T-helper 1 cell (primary cell): ENCODE results near the gene FBXW5.

Source experiments
- DNase-seq, 5 donors: peaks; one replicate each; pipeline ENCODE4 v3.0.0-alpha.2; 2012 to 2020

FBXW5 gene

DNA sequence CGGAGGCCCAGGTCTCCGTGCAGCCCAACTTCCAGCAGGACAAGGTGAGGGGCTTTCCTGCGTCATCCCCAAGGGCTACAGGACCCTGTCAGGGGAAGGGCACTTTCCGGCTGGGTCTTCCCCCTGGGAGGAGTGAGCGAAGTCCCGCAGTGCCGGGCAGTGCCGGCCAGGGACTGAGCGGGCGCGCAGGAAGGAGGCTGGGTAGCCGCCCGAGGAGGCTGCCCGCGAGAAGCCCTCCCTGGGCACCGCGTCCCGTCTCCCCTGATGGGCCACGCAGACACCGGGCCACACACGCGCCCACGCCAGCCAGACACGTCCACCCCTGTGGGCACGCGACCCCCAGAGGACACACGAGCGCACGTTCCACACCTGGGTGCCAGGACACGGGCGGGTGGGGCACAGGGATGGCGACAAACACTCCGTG, 33.1 kb upstream of the FBXW5 start:
- DNase-seq: no peak

DNA sequence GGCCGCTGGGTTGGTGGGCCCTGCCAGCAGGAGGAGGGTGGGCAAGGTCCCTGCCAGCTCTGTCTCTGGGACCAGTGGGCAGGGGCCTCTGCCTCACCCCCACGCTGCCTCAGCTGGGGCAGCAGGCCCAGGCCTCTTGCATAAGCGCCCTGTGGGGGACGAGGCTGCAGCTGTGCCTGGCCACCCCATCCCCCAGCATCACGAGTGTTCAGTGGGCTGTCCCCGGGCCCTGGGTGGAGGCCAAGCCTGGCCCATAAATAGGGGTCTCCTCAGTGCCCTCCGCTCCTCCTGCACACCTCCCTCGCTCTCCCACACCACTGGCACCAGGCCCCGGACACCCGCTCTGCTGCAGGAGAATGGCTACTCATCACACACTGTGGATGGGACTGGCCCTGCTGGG, 32.7 kb upstream of the FBXW5 start, which contains the start of gene PTGDS:
TSS of gene PTGDS (plus strand) at position 282 of the 400 bp plus-strand sequence. CDS start at position 357, 75 bp downstream.
- no peak for DNase-seq

DNA sequence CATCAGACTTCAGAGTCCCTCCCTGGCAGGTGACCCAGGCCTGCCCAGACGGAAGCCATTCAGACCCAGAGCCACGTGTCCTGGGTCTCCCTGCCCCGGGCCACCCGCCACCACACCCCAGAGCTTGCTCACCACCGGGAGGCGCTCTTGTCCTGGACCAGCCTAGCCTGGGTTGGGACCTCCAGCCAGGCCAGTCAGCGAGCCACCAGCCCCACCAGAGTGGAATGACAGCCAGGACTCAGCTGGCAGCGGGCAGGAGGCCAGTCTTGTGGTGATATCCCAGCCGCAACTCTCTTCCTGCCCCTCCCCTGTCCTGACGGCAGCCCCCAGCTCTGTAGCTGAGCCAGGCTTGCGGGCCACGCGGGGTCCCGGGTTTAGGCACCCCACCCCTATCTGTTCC, 31.1 kb upstream of the FBXW5 start:
- DNase-seq: peak in 1 of 5 donors; percentile 30

DNA sequence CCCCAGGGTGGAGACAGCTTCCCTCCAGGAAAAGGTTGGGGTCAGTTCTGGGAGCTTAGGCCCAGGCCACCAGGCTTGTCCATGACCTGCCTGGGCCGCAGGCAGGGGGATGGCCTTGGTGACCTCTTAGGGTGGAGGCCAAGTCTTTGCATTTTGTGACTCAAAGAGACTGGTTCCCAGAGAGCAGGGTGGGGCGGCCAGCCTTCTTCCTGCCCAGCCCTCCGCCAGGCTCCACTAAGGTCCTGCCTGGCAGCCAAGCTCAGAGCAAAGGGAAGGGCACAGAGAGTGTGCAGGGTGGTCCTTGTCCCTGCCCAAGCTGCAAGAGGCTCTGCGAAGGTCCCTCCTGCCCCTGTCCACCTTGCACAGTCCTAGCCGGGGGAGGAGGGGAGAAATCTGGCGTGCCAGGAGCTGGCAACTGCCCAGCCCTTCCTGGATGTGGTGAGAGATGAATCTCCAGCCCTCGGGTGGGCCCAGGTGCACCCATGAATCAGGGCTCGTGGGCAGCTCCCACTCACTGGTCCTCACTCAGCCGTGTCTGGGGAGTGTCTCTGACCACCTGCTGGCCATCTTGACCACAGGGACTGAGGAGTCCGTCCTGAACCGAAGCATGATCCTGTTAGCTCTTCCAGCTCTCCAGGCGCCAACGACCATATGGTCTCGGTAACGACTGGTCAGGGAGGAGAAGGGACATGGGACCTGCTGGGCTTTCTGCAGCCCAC, 30.4 kb upstream of the FBXW5 start:
- peak in 1 of 5 donors; percentile 32 for DNase-seq

DNA sequence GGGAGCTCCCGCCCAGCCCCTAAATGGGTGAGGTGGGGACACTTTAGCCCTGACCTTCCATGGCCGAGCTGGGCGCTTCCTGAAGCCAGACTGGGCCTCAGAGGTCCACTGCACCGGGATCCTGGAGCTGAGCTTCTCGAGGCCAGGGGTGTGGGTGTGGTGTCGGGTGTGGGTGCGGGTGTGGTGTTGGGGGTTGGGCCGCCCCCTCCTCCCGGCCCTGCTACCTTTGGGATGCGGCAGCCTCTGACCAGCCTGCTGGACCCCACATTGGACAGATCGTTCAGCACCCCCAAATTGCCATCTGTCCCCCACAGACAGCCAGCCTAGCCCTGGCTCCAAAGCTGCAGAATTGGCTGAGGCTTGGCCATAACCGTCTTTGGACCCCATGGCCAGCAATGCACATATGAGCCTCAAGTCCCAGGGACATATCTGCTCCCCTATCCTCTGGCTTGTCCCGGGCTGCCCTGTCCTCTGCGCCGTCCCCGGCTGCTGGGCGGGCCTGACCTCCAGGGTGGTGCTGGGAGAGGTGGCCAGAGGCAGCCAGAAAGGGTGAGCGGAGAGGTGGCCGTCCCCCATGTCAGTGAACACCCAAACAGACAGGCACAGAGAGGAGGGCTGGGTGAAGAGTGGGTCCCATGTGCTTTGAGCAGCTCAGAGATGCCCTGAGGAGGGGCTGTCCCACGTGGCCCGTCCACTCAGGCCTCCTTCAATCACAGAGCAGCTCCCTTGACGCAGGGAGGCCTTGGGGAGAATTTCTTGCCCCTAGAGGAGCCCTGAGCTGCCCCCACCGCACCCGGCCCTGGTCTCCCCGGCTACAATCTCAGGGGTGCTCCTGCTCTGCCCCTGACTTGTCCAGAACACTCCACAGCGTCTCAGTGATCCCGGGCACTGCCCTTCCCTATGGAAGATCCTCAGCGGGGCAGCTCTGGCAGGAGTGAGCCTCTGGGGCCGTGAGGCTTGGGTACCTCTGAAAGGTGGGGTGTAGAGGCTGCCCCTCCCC, 29.4 kb upstream of the FBXW5 start:
- DNase-seq: no peak

DNA sequence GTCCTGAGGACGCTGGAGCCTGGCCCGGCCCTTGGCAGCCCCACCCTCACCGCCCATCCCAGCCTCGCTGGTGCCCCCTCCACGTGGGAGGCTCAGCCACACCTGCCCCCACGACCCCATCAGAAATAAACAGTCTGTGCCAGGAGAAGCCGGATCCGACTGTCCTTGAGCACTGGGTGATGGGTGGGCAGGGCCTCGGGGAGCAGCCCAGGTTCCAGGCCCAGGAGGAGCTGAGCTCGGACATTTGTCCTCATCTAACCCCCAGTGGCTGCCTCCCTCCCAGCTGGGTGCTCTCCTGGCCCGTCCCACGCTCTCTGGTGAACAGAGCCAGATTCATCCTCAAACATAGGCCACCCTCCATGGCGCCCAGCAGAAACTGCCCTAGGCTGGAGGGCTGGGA, 28.2 kb upstream of the FBXW5 start:
- DNase-seq: no peak

DNA sequence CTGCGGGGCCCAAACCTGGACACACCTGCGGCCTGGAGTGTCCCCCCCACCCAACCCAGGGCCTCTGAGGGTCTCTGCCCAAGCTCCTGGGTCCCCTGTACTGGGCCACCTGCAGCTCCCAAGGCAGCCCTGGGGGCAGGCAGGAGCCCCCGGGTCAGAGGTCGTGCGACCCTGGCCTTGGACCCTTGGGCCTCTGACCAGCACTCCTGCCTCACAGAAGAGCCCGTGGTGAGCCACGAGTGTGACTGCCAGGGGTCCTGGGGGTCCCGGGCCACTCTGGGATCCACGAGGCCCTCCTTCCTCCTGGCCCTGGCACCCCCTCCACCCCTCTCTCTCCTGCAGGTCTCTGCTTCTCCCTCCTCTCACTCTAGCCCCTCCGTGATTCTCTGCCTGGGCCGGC, 27.8 kb upstream of the FBXW5 start:
- no peak for DNase-seq

DNA sequence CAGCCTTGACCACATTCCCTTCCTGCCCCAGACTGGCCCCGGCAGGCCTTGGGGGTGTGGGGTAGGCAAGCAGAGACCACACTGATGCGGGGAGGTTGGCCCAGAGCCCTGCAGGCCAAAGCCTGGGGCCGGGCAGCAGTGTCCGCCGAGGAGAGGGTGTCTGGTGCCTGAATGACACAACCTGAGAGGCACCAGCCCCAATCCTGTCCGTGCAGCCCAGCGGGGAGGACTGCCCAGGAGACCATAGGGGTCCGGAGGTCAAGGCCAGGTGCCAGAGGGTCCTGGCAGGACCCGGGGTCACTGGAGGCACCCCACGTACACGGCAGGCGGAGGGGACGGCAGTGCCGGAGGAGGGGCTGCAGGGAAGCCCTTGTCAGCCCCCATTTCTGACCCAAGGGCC, 27.2 kb upstream of the FBXW5 start:
- DNase-seq: no peak

DNA sequence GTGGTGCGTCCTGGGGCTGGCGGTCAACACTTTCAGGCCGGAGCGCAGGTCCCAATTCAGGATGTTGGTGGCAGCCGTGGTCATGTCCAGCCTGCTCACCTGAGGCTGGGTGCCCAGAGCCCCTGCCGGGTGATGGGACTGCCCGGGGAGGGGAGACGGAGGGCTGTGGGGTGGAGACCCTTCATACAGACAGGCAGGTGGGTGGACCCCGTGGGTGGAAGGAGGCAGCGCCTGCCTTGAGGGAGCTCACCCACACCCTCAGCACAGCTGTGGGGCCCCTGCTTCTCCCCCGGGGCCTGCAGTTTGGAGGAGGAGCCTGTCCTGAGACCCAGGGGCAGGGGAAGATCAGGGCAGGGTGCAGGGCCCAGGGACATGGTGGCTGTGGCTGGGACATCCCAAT, 25.8 kb upstream of the FBXW5 start:
- no peak for DNase-seq

DNA sequence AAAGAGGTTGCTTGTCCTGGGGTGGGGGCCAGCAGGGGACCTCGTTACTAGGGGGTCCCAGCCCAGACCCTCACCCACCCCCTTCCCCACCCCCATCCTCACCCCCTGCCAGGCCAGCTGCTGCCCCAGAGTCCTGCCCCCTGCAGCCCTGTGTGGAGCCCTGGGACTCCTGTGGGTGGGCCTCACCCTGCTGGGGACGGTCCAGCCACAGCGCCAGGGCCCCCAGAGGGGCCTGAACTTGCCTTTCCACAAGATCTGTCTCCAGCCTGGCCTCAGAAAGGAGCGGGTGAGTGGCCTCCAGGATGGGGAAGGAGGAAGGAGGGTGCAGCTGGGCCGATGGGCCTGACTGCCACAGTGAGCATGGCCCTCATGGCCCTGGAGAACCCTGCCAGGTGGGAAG, 25.2 kb upstream of the FBXW5 start:
- DNase-seq: no peak

DNA sequence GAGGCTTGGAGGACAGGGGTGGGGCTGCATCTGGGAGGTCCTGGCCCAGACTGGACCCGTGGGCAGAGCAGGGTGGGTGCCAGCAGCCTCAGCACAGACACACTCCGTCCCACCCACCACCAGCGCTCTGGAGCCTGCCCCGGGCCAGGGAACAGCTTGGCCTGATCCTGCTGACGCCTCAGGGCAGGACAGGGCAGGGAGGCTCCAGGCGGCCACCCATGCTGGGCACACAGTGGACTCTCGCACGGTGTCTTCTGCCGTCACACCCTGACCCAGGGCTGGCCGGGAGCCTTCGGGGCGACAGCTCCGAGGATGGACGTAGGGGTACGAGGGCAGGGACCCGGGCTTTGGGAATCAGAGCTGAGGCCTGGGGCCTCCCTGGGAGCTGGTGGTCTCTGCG, 24.6 kb upstream of the FBXW5 start:
- DNase-seq: no peak

DNA sequence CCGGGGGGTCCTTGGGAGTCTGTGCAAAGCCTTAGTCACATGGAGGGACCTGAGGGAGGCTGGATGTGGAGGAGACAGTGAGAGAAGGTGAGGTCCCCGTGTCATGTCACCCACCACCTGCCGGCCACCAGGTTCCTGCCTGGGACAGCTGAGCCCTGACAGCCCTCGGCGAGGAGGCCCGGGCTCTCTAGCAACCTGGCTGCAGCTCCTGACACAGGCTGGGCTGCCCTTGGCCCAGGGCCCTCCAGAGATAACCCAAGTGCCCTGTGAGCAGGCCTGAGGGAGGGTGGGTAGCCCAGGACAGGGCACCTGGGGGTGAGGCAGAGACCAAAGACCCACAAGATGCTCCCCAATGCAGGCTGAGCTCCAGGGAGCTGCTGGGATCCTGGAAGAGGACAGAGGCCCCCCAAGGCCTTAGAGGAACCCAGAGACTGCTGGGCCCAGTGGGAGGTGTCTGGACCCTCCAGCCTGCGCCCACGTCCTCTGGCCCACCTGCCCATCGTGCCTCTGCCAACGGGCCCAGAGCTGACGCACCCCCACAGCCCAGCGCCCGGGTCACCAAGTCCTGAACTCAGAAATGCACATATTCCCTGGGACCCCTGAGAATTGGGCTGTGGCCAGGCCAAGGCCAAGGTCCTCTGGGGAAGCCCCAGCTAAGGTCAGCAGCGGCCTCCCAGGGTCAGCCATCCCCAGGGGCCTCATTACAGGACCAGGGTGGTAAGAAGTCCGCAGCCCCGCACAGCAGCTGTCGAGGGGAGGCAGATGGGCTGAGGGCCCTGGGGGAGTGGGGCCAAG, 24.0 kb upstream of the FBXW5 start:
- no peak for DNase-seq

DNA sequence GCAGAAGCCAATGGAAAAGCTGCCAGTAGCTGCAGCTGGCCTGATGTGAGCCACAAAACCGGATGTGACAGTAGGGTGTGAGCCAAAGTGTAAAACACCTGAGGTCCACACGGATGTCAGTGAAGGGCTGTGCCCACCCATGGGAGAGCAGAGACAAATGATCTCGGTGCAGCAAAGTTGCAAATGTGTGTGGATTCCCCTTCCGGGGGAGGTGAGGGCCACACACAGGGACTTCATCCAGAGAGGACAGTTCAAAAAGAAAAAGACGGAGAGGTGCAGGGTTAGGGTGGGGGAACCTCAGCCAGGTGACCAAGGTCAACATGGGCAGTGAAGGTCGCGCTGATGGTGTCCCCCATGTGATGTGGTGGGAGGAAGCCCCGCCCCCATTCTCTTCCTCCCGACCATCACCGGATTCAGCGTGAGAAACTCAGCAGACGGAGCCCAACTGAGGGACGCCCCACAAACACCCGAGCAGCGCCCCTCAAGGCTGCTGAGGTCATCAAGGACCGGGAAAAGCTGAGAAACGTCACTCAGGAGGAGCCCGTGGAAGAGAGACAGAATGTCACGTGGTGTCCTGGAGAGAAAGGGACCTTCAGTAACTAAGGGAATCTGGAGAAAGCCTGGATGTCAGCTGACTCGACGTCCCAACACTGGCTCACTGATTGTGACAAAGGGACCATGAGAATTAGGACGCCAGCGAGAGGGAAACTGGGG, 21.4 kb upstream of the FBXW5 start:
- DNase-seq: peak in 1 of 5 donors; percentile 56

DNA sequence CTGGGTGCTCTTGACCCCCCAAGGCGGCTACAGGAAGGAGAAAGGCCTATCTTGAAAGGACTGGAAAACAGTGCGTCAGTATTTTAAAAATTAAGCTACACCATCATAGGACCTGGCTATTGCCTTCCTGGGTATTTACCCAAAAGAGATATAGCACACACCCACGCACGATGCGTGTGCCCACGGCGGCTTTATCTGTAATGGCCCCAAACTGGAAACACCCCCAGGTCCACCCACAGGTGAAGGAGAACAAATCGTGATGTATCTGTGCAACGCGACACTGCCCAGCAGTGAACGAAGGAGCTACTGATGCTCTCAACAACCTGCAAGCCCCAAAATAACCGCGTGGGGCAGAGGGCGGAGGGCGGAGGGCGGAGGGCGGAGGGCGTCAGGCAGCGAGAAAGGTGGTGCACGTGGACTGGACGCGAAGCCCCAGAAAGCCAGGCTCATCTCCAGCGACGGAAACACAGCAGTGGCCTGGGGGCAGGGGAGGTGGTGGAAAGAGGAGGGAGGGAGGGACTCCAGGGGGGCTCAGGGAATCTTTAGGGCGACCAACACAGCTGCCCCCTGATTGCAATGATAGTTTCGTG, 20.4 kb upstream of the FBXW5 start:
- DNase-seq: no peak

DNA sequence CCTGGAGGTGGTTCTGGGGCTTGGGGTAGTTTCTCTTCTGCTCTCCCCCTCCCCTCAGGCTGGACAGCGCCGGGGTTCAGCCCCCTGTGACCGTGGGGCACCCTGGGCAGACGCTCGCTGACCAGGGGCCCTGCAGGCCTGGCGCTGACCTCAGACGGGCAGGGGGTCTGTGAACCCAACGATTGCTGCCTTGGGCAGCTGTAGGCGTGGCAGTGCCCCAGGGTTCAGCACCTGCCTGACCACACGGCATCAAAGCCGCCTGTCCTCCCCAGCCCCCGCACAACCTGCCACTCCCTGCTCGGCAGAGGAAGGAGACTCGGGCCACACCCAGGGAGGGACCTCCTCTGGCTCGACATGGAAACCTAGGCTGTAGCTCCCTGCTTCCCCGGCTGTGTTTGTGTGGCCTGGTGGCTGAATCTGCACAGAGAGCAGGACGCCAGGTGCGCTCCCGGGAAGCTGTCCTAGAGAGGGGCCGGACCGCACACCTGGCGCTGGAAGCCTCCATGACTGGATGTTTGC, 19.7 kb upstream of the FBXW5 start:
- DNase-seq: no peak

DNA sequence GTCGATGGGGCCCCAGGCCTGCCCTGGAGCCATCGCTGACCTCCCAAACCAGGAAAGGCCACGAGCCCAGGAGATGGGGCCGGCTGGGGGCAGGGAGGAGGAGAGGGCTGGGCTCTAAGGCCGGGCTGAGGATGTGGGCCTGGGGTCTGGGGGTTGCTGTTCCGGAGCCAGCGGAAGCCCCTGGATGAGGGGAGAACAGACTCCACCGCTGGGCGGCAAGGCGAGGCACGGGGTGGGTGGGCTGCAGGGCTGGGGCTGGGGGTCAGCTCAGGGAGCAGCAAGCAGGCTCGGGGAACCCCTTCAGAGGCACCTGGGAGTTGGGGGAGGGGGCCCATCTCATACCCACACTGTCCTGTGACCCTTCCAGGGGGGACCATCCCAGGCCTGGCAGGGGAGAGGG, 19.2 kb upstream of the FBXW5 start:
- no peak for DNase-seq

DNA sequence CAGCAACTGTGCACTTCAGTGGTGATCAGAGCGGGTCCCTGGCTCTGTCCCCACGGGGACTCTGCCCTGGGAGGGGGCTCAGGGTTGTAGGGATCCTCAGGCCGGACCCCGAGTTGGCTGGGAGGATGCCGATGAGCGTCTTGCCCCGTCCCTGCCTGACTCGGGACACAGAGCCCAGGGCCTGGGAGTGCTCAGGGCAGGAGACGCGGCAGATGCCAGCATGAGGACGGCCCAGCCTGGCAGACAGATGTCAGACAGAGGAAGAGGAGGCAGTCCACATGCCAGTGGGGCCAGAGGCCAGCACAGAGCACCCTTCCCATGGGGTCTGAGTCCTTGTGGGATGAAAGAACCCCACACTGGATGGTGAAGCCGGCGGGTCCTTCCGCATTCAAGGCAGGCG, 18.8 kb upstream of the FBXW5 start:
- DNase-seq: no peak

DNA sequence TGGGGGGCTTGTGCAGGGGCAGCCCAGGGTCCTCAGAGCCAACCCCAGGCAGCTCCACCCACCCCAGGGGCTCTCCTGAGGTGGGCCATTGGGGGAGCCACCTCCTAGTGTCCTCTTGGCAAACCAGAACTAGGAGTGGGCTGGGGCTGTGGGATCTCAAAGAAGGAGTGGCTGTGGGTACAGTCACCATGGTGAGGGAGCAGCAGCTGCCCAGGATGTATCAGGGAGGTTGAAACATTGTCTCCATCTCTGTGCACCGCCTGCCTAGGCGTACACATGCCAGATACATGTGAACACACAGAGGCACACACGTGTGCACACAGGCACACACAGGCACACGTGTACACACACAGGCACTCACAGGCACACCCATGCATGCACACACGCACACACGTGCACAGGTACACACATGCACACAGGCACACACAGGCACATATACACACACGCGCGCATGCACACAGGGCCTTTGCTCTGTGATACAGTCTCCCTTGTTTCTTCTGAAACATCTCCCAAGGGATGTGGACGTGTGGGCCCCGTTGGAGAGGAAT, 18.2 kb upstream of the FBXW5 start:
- no peak for DNase-seq

DNA sequence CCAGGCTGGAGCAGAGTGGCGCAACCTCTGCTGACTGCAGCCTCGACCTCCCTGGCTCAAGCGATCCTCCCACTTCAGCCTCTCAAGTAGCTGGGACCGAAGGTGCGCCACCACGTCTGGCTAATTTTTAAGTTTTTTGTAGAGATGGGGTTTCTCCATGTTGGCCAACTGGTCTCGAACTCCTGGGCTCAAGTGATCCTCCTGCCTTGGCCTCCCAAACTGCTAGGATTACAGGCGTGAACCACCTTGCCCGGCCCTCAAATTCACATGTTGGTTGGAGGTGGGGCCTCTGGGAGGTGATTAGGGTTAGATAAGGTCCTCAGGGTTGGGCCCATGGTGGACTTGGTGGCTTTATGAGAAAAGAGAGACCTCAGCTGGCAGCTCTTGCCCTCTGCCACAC, 17.6 kb upstream of the FBXW5 start:
- DNase-seq: no peak

DNA sequence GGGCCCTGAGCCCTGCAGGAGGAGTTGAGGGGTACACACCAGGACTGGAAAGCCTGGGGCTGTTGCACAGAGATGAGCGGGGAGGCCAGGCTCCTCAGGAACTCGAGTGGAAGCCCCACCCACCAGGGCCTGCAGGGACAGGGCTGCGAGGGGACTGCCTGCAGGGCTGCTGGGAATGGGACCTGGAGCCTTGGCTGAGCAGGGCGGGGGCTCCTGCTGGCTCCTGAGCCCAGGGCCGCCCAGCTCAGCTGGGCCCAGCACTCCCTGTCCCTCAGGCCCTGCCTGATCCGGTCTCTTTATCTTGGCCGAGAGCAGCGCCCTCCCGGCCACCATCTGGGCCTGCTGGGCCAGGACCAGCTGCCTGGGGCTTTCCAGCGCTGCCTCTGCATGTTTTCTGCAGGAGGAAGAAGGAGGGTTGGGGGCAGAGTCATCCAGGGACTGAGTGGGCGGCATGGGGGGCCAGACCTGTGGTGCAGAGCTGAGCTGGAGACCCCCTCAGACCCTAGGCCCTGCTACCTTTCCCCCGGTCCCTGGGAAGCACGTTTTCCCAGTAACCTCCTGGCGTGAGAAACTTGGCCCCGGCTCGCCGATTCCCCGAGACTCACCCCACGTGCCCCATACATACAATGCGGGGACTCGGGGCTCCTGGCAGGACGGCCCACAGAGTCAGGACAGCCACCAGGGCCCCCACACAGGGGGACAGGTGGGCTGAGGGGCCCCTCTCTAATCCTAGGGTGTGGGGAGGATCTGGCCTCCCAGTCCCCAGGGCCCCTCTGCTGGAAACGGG, 16.9 kb upstream of the FBXW5 start:
- DNase-seq: no peak

DNA sequence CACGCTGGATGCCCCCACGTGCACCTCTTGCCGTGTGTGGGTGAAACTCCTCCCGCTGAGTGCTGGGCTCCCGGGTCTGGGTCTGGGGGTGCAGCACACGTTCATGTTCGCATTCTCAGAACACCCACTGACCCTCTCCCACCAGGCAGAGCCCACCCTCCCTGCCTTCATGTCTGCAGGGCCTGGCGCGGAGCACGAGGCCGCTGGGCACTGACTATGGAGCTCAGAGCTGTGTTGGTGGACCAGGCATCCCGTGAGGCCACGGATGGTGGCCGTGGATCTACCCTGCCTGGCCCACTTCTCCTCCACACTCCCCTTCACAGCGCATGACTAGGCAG, 16.4 kb upstream of the FBXW5 start:
- no peak for DNase-seq
